HG03103 (cell line): ENCODE measurements around the gene SEMA3C.

Experiments
- ATAC-seq: cut with Tn5 transposase; IDR thresholded peaks from one replicate; pipeline ENCODE4 v1.9.1; 2021; ENCODE audit warnings: low read depth; ENCODE audit not compliant: unreplicated experiment

Gene SEMA3C

DNA sequence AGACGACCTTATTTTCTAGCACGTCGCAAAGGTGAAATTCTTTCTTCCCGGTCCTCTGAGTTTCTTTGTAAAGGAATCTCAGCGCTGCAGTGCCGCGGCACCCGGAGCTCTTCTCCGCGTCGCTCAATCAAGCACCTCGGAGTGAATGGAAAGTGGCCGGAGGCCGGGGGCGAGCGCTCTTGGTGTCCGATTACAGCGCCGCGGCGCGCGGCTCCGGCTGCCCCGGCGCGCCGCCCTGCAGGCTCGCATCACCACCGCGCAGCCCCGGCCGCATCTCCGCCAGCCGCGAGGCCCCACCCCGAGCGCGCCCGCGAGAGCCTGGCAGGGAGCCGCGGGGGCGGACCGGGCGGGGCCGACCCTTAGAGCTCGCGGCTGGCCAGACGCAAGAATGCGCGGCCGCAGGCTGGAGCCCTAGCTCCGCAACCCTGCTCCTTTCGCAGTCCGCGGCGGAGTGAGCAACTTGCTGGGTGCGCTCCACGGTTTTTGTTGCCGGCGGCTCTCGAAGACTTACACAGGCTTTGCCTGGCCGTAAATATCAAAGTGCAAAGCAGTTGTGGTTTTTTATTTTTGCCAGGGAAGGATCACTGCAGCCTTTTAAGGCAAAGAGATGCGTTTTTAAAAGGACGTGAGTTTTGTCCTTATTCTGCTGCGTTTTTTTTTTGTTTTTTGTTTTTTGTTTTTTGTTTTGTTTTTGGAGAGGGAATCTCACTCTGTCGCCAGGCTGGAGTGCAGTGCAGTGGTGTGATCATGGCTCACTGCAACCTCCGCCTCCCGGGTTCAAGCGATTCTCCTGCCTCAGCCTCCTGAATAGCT, at the start of gene SEMA3C:
Gene SEMA3C (minus strand): TSS at position 143 of the 813 bp plus-strand sequence. CDS start 2,270 bp downstream, outside the sequence.
- ATAC-seq: peak; percentile 65

DNA sequence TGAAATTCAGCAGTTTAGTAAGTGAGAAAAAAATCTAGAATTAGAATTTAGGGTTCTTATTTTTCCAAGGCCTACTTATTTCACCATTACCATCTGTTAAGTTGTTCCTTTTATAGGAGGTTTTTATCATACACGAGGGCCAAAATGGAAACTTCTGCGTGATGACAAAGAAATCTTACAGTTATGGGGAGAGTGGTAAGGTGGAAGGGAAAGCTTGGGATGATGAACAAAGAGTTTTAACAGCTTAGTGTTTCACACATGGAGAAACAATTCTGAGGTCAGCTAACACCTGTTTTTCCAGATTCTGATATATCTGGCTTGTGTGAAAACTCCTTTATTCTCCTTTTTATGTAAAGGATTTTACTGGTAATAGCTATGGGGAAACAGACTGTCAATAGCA, 49.8 kb upstream of the SEMA3C start:
- no peak for ATAC-seq

DNA sequence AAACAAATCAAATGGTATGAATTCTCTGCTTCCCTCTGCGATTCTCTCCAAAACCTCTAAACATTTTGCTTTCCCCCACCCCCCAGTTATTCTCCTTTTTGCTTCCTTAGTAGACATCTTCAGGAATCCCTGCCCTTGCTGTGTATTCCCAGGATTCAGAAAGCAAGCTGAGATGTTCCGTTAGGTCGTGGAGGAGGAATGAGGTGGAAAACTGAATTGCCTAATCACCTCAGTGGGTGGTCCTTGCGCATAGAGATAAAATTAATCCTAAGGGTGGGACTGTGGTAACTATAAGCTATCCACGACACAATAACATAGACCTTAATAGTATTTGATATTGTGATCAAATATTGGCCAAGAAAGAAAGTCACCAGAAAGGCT, 49.1 kb upstream of the SEMA3C start:
- no peak for ATAC-seq

DNA sequence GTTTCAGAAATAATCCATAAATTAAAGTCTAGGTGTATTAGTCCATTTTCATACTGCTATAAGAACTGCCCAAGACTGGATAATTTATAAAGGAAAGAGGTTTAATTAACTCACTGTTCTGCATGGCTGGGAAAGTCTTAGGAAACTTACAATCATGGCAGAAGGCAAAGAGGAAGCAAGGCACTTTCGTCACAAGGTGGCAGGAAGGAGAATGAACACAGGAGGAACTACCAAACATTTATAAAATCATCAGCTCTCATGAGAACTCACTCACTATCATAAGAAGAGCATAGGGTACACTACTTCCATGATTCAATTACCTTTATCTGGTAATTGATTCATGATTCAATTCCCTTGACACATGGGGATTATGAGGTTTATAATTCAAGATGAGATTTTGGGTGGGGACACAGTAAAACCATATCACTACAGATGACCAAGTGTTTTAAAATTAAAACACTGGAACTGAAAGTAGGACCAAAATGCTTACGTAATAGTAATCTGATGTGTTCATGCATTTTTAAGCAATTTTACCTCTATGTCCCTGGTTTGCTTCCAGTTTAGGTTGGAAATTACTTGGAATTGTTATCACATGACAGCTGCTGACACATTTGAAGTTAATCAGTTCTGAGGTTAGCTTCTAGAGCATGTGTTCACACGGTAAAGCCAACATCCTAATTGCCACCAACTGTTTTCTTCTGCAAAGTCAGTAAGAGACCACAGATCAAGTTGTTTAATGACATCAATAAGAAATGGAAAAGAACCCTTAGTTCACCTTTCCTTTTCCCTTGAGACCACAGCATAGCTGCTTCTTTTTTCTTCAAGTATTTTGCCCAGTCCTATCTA, 48.4 kb upstream of the SEMA3C start:
- ATAC-seq: no peak

DNA sequence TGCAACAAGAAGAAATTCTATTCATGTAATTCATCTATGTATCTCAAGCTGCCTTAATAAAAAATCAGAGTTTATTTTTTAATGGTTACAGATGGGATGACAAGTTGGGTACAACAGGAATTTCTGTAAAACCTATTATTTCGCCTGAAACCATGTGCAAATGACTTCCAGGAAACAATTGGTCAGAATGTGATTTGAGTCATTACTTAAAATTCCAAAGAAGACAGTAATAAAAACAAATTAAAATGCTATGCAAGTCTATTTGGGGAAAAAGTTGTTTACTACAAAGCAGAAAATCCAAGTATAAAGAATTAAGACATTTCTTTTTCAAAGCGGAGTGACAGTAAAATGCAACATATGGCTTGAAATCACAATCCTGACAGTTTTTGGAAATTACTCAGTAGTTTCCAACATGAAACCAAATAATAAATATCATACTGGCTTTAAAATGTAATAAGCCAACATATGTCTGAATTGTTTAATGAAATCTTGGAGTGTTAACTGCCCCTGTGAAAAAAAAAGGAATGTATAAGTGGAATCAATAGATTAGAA, 41.5 kb upstream of the SEMA3C start:
- ATAC-seq: no peak

DNA sequence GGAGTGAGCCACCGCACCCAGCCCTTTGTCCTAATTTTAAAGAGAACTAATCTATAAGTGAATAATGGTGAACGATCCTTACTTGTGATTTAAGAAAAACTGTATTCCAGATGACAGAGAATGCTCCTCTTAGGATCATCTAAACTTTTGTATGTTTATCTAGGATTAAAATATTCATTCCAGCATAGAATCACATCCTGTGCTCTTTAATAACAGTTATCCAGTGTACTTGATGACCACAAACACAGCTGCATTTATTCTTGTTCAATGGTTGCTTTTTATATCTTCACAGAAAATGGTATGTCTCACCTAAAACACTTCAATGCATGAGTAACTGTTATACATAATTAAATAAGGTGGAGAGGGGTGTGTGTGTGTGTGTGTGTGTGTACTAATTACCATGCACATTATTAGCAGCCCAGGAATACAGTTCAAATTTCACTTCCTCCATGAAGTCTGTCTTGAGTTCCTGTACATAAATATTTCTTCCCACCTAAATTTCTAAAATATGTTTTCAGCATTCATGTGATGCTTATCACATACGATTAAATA, 38.5 kb upstream of the SEMA3C start:
- no peak for ATAC-seq

DNA sequence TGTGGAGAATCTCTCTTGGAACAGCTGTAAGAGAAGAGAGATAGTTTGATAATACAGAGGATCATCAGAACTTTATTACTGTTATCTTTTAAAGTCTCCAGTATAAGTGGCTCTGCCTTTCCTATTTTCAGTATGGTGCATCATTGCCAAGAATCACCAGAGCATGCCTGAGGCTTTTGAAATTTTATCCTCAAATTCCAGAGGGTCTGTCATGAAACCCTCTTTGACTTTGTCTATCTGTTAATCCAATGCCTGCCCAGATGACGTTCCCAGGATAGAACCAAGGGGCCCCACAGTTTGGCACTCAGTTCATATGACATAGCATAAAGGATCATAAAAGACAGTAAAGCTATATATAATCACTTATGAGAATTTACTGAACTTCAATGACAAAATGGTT, 35.3 kb upstream of the SEMA3C start:
- ATAC-seq: no peak

DNA sequence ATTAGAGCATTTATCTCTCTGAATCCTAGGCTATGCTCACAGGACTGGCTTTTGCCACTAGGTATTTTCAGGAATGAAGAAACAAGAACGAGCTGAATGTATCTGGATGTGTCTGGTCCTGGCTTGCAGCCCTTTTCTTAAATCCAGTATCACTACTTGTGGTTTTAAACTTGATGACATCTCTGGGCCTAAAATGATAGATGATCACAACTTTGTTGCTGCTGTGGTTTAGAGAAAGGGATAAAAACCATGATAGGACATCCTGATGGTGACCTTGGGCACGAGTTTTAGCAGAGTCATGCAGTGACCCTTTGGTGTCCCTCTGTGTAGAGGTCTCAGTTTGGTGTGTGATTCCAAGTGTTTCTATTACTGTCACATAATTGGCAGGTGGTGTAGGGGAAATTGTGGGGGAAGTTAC, 31.7 kb upstream of the SEMA3C start:
- no peak for ATAC-seq

DNA sequence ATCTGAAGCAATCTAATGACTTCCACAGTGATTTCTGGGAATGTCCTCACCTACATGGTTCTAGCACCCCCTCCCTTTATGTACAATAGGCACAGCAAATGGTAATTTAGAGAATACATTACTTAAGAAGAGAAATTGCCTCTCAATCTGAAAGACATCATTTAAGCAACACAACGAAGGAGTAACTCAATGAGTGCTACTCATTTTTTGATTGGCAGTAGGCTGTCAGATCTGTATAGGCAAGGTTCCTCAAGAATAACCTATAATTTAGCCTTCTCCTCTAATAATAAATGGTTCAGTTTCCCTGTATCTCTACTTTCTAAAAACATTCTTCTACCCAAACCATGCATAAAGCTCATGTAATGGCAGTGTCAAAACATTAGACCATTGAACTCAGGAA, 30.6 kb upstream of the SEMA3C start:
- no peak for ATAC-seq

DNA sequence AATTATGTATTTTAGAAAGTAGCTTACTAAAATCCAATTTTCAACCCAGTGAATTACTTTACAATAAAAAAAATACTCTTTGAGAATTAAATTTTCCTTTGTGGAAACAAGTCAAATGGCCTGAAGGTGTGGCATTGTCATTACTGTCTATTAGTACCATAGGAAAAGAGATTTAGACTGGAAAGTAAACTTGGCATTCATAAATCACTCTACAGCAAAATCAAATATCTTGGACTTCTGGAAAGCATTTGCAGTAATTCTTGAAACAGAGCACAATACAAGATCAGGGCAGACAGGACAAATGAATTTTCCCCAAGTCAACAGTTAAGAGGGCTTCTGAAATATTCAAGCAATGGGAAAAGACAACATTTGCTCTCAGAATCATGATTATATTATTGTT, 28.0 kb upstream of the SEMA3C start:
- ATAC-seq: no peak

DNA sequence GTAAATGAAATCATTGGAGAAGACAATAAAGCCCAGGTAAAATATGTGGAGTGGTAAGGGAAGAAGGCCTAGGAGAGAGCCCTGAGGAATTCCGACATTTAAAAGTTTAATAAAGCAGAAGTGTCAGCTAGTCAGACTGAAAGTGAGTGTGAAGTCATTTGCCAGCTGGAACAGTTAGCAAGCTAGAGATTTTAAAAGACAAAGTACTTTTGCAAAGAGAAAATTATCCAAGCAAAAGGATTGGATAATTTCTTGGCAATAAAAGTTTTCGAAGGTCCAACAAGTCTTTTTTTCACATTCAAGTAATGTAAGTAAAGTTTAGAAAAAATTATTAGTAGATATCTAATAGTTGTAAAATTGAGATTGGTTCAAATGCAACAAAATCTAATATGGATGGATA, 27.1 kb upstream of the SEMA3C start:
- ATAC-seq: no peak

DNA sequence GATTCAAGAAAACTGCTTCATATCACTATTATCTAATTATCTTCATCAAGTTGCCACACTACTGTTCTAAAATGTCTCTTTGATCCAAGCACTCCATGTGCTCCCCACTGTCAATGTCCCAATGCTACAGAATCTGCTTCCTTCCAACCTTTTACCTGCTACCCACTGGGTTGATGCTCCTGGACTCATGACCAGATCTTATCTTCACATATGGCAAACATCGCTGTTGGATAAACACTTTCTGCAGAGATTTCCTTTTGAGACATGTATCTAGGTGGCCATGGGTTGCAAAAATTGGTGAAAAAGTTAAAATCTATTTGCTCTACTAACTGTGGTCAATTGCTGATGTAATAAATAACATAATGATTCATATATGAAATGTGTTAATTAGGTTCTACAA, 24.5 kb upstream of the SEMA3C start:
- ATAC-seq: no peak

DNA sequence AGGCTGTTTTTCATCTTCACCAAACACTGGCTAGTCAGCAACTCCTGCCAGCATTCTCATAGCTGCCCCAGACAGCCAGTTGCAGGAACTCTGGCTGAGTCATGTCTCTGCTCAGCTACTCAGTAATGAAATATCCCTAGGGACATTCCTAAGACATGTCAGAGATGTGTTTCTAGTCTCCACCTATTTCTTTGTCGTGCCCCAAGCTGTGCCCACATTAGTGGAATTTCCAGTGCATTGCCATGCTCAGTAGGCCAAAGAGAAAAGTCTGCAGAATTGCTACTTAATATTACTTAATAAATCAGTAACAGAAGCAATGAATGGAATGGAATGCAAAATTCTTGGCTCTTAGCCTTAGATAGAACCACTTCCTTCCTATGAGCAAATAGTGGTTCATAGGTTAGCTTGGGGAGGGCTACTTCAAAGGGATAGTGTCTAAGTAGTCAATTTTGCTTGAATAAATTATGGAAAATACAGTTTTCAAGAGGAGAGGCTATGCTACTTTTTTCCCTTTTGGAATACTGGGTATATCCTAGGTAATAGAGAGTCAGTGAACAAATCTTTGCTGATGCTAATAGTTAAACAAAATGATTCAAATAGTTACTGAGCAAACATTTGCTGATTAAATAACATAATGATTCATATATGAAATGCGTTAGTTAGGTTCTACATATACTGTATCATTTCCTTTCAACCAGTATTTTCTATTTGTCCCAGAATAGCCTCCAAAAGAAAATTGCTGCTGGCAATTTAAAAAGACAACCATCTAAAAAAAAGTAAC, 23.6 kb upstream of the SEMA3C start:
- ATAC-seq: no peak

DNA sequence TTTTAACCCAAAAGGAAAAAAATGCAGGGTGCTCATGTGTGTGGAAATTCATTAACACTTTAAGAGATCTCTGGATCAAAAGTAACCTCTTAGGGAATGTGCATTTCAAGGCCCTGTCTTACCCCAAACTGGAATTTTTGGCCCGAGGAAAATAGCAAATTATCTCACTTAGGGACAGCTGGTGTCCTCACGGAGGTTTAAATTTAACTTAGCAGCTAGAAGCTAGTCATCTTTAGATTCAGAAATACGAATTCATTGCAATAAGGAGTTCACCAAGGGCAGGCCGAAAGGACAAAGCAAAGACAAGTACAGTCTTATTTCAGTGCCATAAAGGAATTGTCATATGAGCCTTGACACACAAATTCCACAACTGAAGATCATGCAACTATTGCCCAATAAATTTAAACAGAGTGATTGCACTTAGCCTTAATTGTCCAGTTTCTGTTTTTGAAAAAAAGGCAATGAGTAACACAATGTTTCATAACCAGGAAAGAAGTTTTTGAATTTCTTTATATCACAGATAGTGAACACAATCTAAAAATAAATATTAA, 22.4 kb upstream of the SEMA3C start:
- ATAC-seq: no peak

DNA sequence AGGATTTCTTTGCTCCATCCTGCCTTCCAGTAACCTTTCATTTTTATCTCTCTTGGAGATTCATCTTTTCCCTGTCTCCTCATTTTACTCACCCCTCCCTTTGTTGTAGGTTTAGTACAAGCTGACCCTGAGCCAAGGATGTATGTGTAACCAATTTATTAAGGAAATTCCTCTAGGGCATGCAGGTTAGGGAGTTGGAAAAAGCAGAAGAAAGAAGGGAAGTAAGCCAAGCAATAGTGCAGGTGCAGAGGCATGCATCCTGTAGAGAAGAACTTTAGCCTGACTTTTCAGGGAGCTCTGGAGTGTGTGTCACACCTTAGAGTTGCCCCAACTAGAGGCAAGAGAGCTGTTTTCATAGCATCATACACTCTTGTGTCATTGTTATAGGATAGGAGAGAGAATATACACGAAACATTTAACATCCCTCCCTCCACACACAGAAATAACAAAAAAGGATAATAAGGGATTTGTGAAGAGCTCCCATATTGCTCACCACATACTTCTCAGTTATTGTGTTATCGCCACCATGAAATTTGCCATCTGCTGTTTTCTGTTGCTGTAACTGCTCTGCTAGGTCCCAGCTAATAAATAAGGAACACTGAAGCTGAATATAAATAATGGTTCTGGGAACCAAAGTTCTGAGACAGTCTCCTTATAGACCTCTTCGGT, 21.8 kb upstream of the SEMA3C start:
- ATAC-seq: no peak

DNA sequence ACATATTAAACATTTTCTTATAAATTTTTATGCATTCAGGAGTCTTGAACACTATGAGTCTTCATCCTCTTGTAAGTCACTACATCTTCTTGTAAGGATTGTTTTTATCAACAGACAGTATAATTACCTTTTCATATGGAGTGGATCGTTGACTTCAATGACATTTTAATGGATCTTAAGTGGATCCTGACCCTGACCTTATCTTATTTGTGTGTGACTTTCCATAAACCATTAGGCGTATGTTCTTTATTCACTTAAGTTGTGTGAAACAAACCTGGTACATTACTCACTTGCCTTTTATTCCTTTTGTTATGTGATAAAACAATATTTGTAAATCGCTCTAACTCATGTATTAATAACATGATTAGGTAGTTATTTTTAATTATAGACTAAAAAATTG, 18.5 kb upstream of the SEMA3C start:
- ATAC-seq: no peak

DNA sequence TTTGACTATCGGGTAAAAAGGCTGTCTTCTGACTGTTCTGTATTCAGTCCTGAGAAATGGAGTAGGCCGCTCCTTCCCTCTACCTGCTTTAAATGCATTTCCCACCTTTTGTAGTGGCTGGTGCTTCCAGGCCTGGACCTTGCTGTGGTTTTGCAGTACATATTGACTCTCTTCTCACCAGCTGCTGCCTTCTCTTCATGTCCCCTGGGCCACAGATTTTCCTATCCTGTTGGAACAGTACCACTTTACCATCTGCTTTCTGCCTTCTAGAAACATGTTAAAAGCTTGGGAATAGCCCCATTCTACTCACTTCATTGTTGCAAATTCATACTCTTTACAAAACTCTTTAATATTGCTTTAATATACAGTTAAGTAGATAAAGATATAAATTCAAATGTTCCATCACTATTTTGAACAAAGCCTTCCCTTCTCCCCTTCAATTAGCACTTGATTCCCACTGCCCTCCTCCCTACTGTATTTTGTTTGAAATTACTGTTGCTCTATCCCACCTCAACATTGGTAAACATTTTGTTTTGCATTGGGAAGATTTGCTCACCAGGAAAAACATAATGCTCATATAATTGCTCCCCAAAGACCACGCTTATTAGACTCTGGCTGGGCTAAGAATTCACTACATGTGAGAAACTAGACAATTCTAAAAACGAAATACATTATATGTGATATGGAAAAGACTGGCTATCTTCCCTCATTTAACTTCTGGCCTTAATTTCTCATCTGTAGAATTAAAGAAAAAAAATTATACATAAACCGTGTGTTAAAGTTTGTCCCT, 17.3 kb upstream of the SEMA3C start:
- no peak for ATAC-seq

DNA sequence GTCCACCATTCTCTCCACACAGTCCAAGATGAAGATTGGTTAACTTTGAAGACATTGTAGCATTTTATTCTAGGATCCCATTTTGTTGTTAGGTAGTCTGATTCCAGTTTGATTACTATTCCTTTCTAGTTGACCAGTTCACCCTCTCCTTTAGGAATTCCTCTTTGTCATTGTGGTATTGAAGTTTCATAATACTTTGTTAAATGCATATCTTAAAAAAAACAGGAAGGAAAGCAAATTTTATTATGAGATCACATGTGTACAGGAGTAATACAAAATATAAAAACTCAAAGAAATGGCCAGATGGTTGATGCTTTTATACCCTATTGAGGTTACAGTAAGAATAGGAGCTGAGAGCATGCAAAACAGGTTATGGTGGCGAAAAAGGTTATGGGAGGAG, 15.5 kb upstream of the SEMA3C start:
- ATAC-seq: no peak

DNA sequence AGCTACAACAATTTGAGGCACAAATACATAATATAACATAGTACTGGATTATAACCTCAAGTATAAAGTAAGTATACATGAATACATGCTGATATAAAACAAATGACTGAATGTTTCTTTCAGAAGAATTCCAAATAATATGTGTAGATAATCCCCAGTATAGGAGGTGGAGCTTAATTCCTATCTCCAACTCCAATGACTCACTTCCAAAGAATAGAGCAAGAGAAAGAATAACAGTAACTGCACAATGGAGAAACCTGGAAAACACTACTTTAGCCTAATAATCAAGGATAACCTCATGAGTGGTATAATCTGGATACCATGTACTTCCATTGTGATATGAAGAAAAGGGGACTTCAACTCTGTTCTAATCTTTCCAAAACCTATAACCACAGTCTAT, 13.7 kb upstream of the SEMA3C start:
- no peak for ATAC-seq
